ENCODE measurements around the gene TMEM203.

The TMEM203 gene

GRCh38 chr9:137227054-137227852, 21.8 kb upstream of the TMEM203 start, which contains the start of gene RNF224:
TSS of gene RNF224 (plus strand) at chr9:137227502. CDS start at chr9:137228336, 834 bp downstream.
- H3K4me1 Mint-ChIP-seq (ENCODE audit: low read depth): peaks cover 5% of the 10 kb centered on the region
- H3K4me3 Mint-ChIP-seq: no peak within 1 kb of the TSS
- no peak within 1 kb of the TSS for H3K27ac Mint-ChIP-seq

DNA sequence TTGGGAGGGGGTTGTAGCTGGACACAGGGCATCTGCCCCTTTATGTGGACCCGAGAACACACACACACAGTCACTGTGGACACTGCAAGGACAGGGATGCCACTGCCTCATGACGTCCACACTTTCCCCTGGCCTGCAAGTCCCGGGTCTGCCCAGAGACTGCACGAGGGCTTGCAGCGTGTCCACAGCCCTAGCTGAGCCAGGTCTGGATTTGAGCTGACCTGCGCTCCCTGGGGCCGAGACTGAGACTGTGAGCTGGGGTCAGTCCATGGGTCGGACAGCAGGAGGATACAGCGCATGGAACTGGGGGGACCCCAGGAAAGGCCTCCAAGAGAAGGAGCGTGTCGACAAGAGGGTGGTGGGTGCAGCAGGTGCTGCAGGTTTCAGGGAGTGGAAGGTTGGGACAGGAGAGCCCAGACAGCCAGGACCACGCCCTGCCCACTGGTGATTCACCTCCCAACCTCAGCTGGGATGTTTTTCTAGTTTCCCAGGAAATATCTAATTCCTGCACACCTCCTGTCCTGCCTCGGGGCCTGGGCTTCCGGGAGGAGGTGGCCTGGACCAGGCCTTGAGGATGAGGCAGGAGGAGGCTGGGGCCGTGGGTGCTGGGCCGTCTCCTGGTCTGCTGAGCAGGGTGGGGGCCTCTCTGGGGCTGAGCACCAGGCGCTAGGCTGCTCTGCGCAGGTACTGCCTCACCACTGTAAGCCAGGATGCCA, 21.0 kb upstream of the TMEM203 start:
- no peaks in the 10 kb centered on the region for H3K9me3 Mint-ChIP-seq (ENCODE audit: low read depth)
- no peak overlapping the region for H3K27ac Mint-ChIP-seq
- H3K27me3 Mint-ChIP-seq: peaks cover 2% of the 10 kb centered on the region
- H3K36me3 Mint-ChIP-seq: no peaks in the 10 kb centered on the region
- peaks cover 5% of the 10 kb centered on the region for H3K4me1 Mint-ChIP-seq (ENCODE audit: low read depth)
- H3K4me3 Mint-ChIP-seq: no peak overlapping the region

More at GRCh38 chr9:137227054-137227852, 21.8 kb upstream of the TMEM203 start, which contains the start of gene RNF224:
- Mint-ChIP-seq H3K27me3 (peaks cover 2% of the 10 kb centered on the region), H3K36me3 (no peaks in the 10 kb centered on the region), H3K9me3 (ENCODE audit: low read depth) (no peaks in the 10 kb centered on the region)

GRCh38 chr9:137225699-137226331, 20.4 kb upstream of the TMEM203 start:
- Mint-ChIP-seq H3K4me1 (ENCODE audit: low read depth) (peaks cover 5% of the 10 kb centered on the region), H3K27ac (no peak overlapping the region), H3K4me3 (no peak overlapping the region), H3K9me3 (ENCODE audit: low read depth) (no peaks in the 10 kb centered on the region), H3K36me3 (no peaks in the 10 kb centered on the region), H3K27me3 (peaks cover 2% of the 10 kb centered on the region)

- Mint-ChIP-seq H3K4me1 (ENCODE audit: low read depth) (peaks cover 5% of the 10 kb centered on the region), H3K27me3 (peaks cover 2% of the 10 kb centered on the region), H3K4me3 (peak within 1 kb of the TSS; percentile 80), H3K27ac (peak within 1 kb of the TSS; percentile 50), H3K9me3 (ENCODE audit: low read depth) (no peaks in the 10 kb centered on the region), H3K36me3 (no peaks in the 10 kb centered on the region)
Observed at GRCh38 chr9:137224830-137225694, 19.6 kb upstream of the TMEM203 start, which contains the start of gene CYSRT1. TSS of gene CYSRT1 (plus strand) at chr9:137225174. CDS start at chr9:137225622, 448 bp downstream.

DNA sequence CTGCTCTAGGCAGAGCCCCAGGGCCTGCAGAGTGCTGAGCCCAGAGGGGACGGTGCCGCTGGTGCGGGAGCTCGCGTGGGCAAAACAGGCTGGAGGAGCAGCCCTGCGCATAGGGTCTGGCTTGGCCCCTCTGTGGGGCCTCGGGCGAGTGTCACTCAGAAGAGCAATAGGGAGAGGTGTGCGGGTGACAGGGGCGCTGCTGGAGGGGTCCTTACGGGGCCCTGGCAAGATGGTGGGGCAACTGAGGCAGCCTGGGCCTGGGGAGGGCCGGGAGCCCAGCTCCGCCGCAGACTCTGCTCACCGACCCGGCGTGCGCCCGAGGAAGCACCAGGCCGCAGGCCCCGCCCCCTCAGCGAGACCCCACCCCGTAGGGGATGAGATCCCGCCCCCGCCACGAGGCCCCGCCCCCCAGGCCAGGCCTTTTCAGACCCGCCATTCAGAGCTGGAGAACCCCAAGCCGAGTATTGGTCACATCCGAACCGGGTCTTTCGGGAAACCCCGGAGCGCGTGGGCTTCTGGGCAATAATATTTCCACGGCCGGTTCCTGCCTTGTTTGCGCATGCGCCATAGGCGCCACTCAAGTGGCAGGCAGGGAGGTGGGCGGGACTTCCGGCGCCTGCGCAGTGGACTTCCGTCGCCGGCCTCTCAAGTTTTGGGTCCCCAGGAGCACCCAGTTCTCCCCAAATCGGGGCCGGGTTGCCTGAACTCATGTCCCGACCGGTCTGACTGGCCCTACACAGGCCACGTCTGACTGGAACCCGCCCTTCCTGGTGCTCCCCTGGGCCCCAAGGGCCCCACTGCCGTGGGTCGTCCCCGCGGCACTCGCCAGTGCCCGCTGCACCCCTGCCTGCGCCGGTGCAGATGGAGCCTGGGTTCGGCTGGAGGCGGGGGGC, 17.9 kb upstream of the TMEM203 start:
- Mint-ChIP-seq H3K36me3 (no peaks in the 10 kb centered on the region), H3K27ac (peak overlapping the region; percentile 50), H3K27me3 (peaks cover 2% of the 10 kb centered on the region), H3K4me3 (peak overlapping the region; percentile 80), H3K4me1 (ENCODE audit: low read depth) (peaks cover 5% of the 10 kb centered on the region), H3K9me3 (ENCODE audit: low read depth) (no peaks in the 10 kb centered on the region)

DNA sequence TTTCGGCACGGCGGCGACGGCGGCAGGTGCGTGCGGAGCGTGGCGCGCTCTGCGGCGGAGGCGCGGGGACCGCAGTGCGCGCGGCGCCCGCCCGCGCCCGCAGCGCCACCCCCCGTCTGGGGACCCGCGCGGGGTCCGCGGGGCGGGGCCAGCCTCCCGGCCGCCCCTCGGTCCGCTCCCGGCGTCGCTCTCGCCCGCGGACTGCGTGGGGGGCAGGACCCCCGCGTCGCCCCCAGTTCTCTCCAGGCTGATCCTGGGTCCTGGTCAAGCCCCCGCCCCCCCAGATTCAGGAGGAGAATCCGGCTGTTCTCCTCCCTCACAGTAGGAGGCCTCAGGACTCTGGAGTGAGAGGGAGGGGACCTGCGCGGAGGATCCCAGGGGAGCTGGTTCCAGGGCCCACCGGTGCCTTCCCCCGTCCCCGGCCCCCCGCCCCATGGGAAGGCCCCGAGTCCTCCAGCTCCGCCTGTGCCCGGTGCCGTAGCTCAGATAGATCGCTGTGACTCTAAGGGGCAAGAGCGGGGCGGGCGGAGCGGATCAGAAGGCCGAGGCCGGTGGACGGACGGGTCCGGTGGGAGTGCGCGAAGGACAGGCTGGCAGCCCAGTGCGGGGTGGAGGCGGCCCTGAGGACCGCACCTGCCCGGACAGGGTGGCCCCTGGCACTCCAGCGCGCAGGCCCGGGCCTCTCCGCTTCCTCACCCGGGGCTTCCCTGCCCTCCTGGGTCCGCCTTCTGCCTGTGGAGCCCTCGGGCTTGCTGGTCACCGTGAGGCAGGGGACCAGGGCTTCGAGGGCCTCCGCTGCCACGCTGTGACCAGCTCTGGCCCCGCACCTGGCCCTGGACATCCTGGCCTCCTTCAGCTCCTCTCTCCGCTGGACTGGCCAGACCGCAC, 17.0 kb upstream of the TMEM203 start, which contains the start of gene RNF208:
Gene RNF208 (minus strand): TSS at position 51 of the 888 bp plus-strand sequence. CDS start 1,028 bp downstream, outside the sequence.
- H3K4me3 Mint-ChIP-seq: peak within 1 kb of the TSS; percentile 80
- H3K4me1 Mint-ChIP-seq (ENCODE audit: low read depth): peaks cover 2% of the 10 kb centered on the region
- H3K27ac Mint-ChIP-seq: no peak within 1 kb of the TSS

GRCh38 chr9:137221506-137222111, 16.2 kb upstream of the TMEM203 start:
- peaks cover 2% of the 10 kb centered on the region for H3K4me1 Mint-ChIP-seq (ENCODE audit: low read depth)

More for the DNA sequence above, 17.0 kb upstream of the TMEM203 start, which contains the start of gene RNF208:
- Mint-ChIP-seq H3K27me3 (no peaks in the 10 kb centered on the region), H3K9me3 (ENCODE audit: low read depth) (no peaks in the 10 kb centered on the region), H3K36me3 (no peaks in the 10 kb centered on the region)

GRCh38 chr9:137221095-137221505, 15.7 kb upstream of the TMEM203 start:
- no peak overlapping the region for H3K27ac Mint-ChIP-seq
- H3K4me1 Mint-ChIP-seq (ENCODE audit: low read depth): peaks cover 2% of the 10 kb centered on the region
- no peaks in the 10 kb centered on the region for H3K9me3 Mint-ChIP-seq (ENCODE audit: low read depth)
- peak overlapping the region; percentile 52 for H3K4me3 Mint-ChIP-seq
- H3K27me3 Mint-ChIP-seq: no peaks in the 10 kb centered on the region
- no peaks in the 10 kb centered on the region for H3K36me3 Mint-ChIP-seq

More at GRCh38 chr9:137221506-137222111, 16.2 kb upstream of the TMEM203 start:
- no peaks in the 10 kb centered on the region for H3K9me3 Mint-ChIP-seq (ENCODE audit: low read depth)
- no peak overlapping the region for H3K4me3 Mint-ChIP-seq
- H3K36me3 Mint-ChIP-seq: no peaks in the 10 kb centered on the region
- H3K27ac Mint-ChIP-seq: no peak overlapping the region
- no peaks in the 10 kb centered on the region for H3K27me3 Mint-ChIP-seq

DNA sequence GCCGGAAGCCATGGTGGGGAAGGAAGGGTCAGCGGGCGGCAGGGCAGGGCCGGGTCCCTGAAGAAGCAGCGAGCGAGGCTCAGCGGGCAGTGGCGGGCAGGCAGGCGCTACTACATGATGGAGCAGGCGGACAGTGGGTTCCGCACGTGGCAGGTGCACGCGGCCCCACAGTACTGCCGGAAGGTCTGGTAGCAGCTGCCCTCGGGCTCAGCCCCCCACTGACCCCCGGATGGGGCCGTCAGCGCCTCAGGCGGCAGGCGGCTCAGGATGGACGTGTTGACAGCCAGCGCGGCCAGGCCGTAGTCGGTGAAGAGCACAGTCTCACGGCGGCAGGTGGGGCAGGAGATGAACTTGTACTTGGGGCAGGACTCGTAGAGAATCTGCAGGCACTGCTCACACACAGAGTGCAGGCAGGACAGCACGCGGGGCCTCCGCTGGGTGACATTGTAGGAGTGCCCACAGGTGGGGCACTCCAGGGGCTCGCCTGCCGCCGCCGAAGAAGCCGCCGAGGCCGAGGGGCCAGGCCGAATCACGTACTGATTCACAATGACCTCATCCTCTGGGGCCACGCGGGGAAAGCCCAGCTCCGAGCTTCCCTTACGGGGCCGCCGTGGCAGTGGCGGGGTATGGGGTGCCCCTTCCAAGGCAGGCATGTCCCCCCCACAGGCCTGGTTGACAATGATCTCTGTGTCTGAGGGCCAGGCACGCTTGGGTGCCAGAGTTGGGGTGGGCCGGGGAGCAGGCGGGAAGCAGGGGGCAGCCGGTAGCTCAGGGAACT, 15.1 kb upstream of the TMEM203 start:
- Mint-ChIP-seq H3K27me3 (no peaks in the 10 kb centered on the region), H3K4me3 (peak overlapping the region; percentile 52), H3K27ac (no peak overlapping the region), H3K36me3 (no peaks in the 10 kb centered on the region), H3K4me1 (ENCODE audit: low read depth) (peaks cover 2% of the 10 kb centered on the region), H3K9me3 (ENCODE audit: low read depth) (no peaks in the 10 kb centered on the region)

- peaks cover 2% of the 10 kb centered on the region for H3K4me1 Mint-ChIP-seq (ENCODE audit: low read depth)
- no peaks in the 10 kb centered on the region for H3K27me3 Mint-ChIP-seq
- H3K27ac Mint-ChIP-seq: no peak overlapping the region
- no peaks in the 10 kb centered on the region for H3K36me3 Mint-ChIP-seq
- H3K9me3 Mint-ChIP-seq (ENCODE audit: low read depth): no peaks in the 10 kb centered on the region
- no peak overlapping the region for H3K4me3 Mint-ChIP-seq
Observed at GRCh38 chr9:137219757-137220316, 14.4 kb upstream of the TMEM203 start.

DNA sequence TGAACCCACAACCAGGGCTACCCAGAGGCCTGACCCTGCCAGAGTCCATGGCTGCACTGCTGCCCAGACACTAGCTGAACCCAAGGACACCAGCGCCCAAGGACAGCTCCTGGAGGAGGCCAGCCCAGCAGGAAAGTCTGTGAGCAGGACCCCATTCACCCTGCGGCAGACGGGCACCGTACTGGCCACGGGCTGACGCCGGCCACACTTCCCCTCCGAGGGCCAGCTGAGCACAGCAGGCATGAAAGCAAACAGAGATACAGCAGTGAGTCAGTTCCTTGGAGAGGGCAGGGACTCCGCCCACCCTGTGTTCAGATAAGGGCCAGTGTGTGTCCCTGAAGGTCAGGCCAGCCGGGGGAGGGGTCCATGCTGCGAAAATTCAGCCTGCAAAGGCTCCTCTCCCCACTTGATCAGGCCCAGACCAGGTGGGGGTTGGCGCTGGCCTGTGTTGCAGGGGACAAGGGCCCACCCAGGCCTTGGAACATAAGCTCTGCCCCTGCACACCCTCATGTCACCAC, 13.4 kb upstream of the TMEM203 start:
- no peak overlapping the region for H3K27ac Mint-ChIP-seq
- no peaks in the 10 kb centered on the region for H3K9me3 Mint-ChIP-seq (ENCODE audit: low read depth)
- H3K27me3 Mint-ChIP-seq: no peaks in the 10 kb centered on the region
- H3K4me1 Mint-ChIP-seq (ENCODE audit: low read depth): no peaks in the 10 kb centered on the region
- no peak overlapping the region for H3K4me3 Mint-ChIP-seq
- H3K36me3 Mint-ChIP-seq: no peaks in the 10 kb centered on the region
